AG09309 (cell line): ENCODE results near the gene CD226.

ENCODE experiments used
- DNase-seq: peaks from one replicate; pipeline ENCODE4 v3.0.0-alpha.2; 2010; ENCODE audit warnings: low read depth
- H3K4me3 ChIP-seq: 2 replicates; pipeline ENCODE4 v1.5.1; 2011; ENCODE audit warnings: mild to moderate bottlenecking, low read depth, low read length, moderate library complexity; ENCODE audit not compliant: control insufficient read depth
- TF ChIP-seq, protein P1 (sequence below): IDR thresholded peaks from 2 replicates; pipeline ENCODE4 v1.5.1; 2011; ENCODE audit warnings: mild to moderate bottlenecking, low read depth, low read length, inconsistent platforms; ENCODE audit not compliant: insufficient read depth, control insufficient read depth; ENCODE audit errors: missing control alignments

CD226 gene

DNA sequence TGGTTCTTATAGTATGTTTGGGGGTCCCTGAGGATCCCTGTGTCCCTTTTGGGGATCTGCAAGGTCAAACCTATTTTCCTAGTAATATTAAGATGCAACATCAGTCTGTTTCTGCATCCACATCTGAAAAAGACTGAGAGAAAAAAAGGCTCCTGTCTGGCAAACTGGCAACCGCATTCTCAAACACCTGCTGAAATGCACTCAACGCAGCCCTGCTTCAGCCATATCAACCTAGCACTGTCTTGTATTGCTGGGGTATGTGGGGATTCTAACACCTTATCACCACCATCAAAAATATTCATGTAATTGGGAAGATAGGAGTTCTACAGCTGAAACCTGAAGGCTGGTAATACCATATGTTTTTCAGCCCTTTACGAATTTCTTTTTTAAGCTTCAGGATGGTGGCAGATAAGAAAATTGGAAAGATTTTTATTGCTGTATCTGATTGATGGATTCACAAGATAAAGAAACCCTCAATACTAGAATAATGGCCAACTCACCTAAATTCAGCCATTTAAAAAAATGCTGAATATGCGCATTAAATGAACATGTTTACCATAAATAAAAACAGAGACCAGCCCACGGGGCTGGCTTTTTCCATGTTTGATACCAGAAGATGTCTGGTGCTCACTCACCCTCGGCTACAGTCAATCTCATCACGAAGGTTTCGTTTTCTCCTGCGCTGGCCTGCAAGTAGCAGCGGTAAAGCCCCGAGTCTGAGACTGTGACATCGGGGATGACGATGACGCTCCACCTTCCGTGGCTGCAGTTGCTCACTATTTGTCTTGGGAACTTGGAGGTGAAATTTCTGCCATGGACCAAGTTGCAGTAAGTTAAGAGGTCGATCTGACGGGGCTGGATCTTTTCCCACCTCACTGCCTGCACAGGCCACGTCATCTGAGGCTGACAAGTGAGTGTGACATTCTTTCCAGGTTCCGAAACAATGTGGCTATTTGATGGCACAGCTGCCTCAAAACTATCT lies 52.3 kb downstream of the CD226 start:
- TF ChIP-seq, protein P1, sequence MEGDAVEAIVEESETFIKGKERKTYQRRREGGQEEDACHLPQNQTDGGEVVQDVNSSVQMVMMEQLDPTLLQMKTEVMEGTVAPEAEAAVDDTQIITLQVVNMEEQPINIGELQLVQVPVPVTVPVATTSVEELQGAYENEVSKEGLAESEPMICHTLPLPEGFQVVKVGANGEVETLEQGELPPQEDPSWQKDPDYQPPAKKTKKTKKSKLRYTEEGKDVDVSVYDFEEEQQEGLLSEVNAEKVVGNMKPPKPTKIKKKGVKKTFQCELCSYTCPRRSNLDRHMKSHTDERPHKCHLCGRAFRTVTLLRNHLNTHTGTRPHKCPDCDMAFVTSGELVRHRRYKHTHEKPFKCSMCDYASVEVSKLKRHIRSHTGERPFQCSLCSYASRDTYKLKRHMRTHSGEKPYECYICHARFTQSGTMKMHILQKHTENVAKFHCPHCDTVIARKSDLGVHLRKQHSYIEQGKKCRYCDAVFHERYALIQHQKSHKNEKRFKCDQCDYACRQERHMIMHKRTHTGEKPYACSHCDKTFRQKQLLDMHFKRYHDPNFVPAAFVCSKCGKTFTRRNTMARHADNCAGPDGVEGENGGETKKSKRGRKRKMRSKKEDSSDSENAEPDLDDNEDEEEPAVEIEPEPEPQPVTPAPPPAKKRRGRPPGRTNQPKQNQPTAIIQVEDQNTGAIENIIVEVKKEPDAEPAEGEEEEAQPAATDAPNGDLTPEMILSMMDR = no peak
- H3K4me3 ChIP-seq = no peak overlapping the region
- DNase-seq = no peak

DNA sequence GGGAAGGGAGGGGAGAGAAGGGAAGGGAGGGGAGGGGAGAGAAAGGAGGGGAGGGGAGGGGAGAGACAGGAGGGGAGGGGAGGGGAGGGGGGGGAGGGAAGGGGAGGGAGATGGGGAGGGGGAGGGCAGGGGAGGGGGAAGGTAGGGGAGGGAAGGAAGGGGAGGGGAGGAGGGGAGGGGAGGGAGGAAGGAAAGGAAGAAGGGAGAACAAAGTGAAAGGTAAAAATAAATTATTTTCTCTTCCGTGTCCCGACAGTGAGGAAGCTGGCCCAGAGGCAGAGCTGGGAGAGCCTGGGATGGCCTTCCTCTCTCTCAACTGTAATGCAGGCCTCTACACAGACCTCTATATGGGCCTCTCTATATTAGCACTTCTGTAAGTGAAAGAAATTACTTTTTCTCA lies 53.2 kb downstream of the CD226 start:
- TF ChIP-seq, protein P1 = no peak
- no peak overlapping the region for H3K4me3 ChIP-seq
- no peak for DNase-seq

DNA sequence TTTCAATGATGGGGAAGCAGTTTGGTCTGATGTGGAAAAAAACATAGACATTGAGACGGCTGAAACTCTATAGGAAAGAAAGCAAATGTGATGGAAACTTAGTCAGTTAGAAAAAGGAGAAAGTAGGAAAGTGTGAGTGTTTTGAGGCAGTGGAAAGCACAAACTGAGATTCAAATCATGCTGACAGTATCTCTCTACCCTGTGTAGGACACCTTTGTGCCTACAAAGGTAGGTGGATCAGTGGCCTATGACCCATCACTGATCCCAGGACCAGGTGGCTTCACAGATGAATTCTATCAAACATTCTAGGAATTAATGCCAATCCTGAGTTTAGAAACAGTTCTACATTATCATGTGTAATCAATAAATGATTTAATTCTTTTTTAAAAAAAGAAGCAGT lies 57.1 kb downstream of the CD226 start:
- no peak for DNase-seq
- TF ChIP-seq, protein P1 = no peak
- no peak overlapping the region for H3K4me3 ChIP-seq

DNA sequence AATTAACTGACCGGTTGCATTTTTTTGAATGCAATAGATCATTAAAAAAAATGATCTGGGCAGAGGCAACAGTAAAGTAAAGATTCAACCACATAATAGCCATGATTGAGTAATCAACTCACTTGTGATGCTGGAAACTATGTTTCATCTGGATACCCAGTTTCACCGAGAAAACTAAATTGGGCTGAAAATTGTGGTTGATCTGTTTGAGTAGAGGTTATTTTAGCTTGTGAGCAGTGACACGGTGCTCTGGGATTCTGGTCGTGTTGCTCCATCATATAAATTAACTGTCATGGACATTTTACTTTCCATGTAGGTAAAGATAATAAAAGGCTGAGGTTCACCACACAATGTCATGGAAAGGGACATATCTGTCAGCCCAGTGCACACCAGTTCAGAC lies 58.7 kb downstream of the CD226 start:
- DNase-seq = no peak
- no peak overlapping the region for H3K4me3 ChIP-seq
- TF ChIP-seq, protein P1 = no peak

DNA sequence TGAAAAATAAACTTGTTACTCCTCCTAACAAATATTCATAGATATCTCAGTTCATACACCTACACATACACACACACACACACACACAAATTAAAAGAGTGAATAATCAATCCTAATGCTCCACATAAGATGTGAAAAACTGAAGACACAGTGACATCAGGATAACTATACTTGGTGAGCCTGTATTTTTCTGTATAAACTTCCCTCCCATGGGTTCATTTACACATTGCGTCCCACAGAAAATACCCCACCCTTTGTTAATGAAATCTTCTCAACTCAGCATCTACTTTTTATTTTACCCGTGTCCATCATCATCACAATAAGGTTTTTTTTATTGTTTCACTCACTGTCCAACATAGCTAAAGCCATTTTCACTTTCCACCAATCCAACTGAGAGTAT lies 60.4 kb downstream of the CD226 start:
- H3K4me3 ChIP-seq = no peak overlapping the region
- no peak for DNase-seq

DNA sequence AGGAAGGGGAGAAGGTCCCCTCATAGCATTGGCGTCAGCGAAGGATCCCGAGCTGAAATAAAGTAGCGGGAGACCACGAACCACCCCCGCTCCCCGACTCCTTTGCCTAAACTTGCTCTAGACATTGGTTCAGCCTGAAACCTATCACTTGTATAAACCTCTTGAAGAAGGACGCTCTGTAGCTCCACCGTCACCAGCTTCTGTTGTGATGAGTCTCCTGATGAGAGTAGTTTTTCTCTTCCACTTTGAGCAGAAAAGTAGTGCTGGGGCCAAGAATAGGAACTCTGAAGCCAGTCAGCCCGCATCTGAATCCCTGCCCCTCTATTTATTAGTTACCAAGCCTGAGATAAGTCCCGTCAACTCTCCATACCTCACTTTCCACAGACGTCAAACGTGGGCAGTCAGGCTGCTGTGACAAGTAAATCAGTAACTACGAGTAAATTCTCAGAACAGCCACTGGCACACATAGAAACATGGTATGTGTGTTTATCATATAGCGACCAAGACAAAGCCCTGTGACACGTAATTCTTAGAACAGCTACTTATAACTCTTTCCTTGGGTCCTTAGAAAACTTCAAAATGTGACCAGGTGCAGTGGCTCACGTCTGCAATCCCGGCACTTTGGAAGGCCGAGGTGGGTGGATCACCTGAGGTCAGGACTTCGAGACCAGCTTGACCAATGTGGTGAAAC lies 61.7 kb downstream of the CD226 start:
- no peak for DNase-seq
- TF ChIP-seq, protein P1 = no peak
- H3K4me3 ChIP-seq = no peak overlapping the region

More for the DNA sequence above, 60.4 kb downstream of the CD226 start:
- TF ChIP-seq, protein P1 = no peak
